Neural progenitor cell (in vitro differentiated cells): ENCODE data around the gene RUVBL2. TPM values are rescaled to one million over a fixed set of nuclear protein-coding genes. Genes with fewer than 3 reads are reported as not detected.
A peak's percentile ranks its signal among the peaks of the same experiment; 100 is the strongest.

Experiments used
- DNase-seq: peaks from one replicate; pipeline ENCODE4 v3.0.0-alpha.2; 2016; ENCODE audit warnings: low spot score
- H2AFZ ChIP-seq: fragments of 200-600 bp; sonication (generic); replicated peaks from 2 replicates; pipeline ENCODE4 v1.6.1; 2016; ENCODE audit warnings: antibody characterized with exemption
- H3F3A ChIP-seq: fragments of 200-600 bp; sonication (generic); 2 replicates; pipeline ENCODE4 v1.6.1; 2016; ENCODE audit warnings: antibody characterized with exemption, low read depth
- H3K27ac ChIP-seq: fragments of 200-600 bp; sonication (generic); 2 replicates; pipeline ENCODE4 v1.5.1; 2016; ENCODE audit warnings: mild to moderate bottlenecking
- H3K27me3 ChIP-seq: fragments of 200-600 bp; sonication (generic); 2 replicates; pipeline ENCODE4 v1.6.1; 2016; ENCODE audit warnings: mild to moderate bottlenecking, moderate library complexity
- H3K36me3 ChIP-seq: fragments of 200-600 bp; sonication (generic); 2 replicates; pipeline ENCODE4 v1.5.1; 2016
- H3K4me1 ChIP-seq: fragments of 200-600 bp; sonication (generic); 2 replicates; pipeline ENCODE4 v1.6.1; 2016; ENCODE audit warnings: mixed run types
- H3K4me2 ChIP-seq: fragments of 200-600 bp; sonication (generic); 2 replicates; pipeline ENCODE4 v1.6.1; 2016
- H3K4me3 ChIP-seq: fragments of 200-600 bp; sonication (generic); 2 replicates; pipeline ENCODE4 v1.5.1; 2016
- H3K79me2 ChIP-seq: fragments of 200-600 bp; sonication (generic); 2 replicates; pipeline ENCODE4 v1.6.1; 2016; ENCODE audit warnings: low read depth
- H3K9ac ChIP-seq: fragments of 200-600 bp; sonication (generic); 2 replicates; pipeline ENCODE4 v1.6.1; 2016
- H3K9me3 ChIP-seq: fragments of 200-600 bp; sonication (generic); 2 replicates; pipeline ENCODE4 v1.5.1; 2016; ENCODE audit warnings: low read depth
- H4K20me1 ChIP-seq: fragments of 200-600 bp; sonication (generic); 2 replicates; pipeline ENCODE4 v1.6.1; 2016; ENCODE audit warnings: low read depth
- H3K27ac Mint-ChIP-seq: 3 replicates; pipeline ENCODE4 v1.8.0; 2021; ENCODE audit warnings: mixed read lengths
- H3K27me3 Mint-ChIP-seq: 2 replicates; pipeline ENCODE4 v1.8.0; 2022; ENCODE audit warnings: low read depth, mild to moderate bottlenecking, inconsistent platforms, moderate library complexity, mixed read lengths; ENCODE audit not compliant: insufficient read depth
- H3K36me3 Mint-ChIP-seq: 3 replicates; pipeline ENCODE4 v1.8.0; 2021; ENCODE audit warnings: mixed read lengths
- H3K4me1 Mint-ChIP-seq: 3 replicates; pipeline ENCODE4 v1.8.0; 2021; ENCODE audit warnings: mixed read lengths
- H3K4me3 Mint-ChIP-seq: 3 replicates; pipeline ENCODE4 v1.8.0; 2021; ENCODE audit warnings: mild to moderate bottlenecking, moderate library complexity, mixed read lengths
- H3K9me3 Mint-ChIP-seq: 3 replicates; pipeline ENCODE4 v1.8.0; 2020; ENCODE audit warnings: mixed read lengths
- EZH2 ChIP-seq: fragments of 200-600 bp; sonication (generic); IDR thresholded peaks from 2 replicates; pipeline ENCODE4 v1.6.1; 2017; ENCODE audit warnings: antibody characterized with exemption, mild to moderate bottlenecking, moderate library complexity
- EZH2phosphoT487 ChIP-seq: fragments of 200-600 bp; sonication (generic); IDR thresholded peaks from 2 replicates; pipeline ENCODE4 v1.6.1; 2017; ENCODE audit warnings: antibody characterized with exemption
- total RNA-seq: library from RNA; depleted of rRNA; stranded (reverse); fragments of >200 nt; gene quantifications from 2 replicates; pipeline ENCODE4 v1.2.3, GENCODE V29; 2015; ENCODE audit warnings: low replicate concordance
- TF ChIP-seq, protein P1 (sequence below): fragments of 200-600 bp; sonication (generic); IDR thresholded peaks from 2 replicates; pipeline ENCODE4 v1.5.1; 2017; ENCODE audit warnings: antibody characterized with exemption, mild to moderate bottlenecking

Gene RUVBL2
- total RNA-seq, 1 donor from 2014 or later: 67.0 TPM

DNA sequence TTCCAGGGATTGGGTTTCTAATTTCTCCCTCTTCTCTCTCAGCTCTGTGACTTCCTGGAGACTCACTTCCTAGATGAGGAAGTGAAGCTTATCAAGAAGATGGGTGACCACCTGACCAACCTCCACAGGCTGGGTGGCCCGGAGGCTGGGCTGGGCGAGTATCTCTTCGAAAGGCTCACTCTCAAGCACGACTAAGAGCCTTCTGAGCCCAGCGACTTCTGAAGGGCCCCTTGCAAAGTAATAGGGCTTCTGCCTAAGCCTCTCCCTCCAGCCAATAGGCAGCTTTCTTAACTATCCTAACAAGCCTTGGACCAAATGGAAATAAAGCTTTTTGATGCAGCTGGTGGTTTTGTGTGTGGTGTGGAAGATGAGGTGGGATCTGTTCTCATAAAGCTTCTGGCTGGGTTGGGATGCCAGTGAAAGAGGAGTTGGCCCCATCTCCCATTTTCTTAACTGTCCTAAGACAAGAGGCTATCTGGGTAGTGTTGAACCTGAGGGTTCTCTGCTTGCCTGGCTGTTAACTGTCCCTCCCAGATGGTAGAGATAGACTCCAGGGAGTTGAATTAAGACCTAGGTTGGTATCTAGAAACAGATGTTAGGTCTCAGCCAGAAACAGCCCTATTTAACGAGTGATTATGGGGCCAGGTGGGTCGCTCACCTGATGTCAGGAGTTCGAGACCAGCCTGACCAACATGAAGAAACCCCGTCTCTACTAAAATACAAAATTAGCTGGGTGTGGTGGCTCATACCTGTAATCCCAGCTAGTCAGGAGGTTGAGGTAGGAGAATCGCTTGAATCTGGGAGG lies 26.9 kb upstream of the RUVBL2 start:
- Mint-ChIP-seq H3K4me1 (peaks cover 44% of the 10 kb centered on the region), H3K27me3 (peaks cover 20% of the 10 kb centered on the region), H3K27ac (peak overlapping the region; percentile 37), H3K36me3 (peaks cover 20% of the 10 kb centered on the region), H3K9me3 (no peaks in the 10 kb centered on the region), H3K4me3 (peak overlapping the region; percentile 95)
- Histone ChIP-seq H3K4me3 (peak overlapping the region; percentile 82), H3K9ac (no peak overlapping the region), H3K36me3 (peaks cover 7% of the 10 kb centered on the region), H3K4me2 (peak overlapping the region; percentile 87), H3K9me3 (no peaks in the 10 kb centered on the region), H3K4me1 (peaks cover 25% of the 10 kb centered on the region), H3K27me3 (no peaks in the 10 kb centered on the region), H3K27ac (no peak overlapping the region), H3F3A (peaks cover 57% of the 10 kb centered on the region), H2AFZ (no peak overlapping the region), H3K79me2 (peaks cover 18% of the 10 kb centered on the region), H4K20me1 (peaks cover 10% of the 10 kb centered on the region)
- no peak for TF ChIP-seq EZH2
- TF ChIP-seq, protein P1, sequence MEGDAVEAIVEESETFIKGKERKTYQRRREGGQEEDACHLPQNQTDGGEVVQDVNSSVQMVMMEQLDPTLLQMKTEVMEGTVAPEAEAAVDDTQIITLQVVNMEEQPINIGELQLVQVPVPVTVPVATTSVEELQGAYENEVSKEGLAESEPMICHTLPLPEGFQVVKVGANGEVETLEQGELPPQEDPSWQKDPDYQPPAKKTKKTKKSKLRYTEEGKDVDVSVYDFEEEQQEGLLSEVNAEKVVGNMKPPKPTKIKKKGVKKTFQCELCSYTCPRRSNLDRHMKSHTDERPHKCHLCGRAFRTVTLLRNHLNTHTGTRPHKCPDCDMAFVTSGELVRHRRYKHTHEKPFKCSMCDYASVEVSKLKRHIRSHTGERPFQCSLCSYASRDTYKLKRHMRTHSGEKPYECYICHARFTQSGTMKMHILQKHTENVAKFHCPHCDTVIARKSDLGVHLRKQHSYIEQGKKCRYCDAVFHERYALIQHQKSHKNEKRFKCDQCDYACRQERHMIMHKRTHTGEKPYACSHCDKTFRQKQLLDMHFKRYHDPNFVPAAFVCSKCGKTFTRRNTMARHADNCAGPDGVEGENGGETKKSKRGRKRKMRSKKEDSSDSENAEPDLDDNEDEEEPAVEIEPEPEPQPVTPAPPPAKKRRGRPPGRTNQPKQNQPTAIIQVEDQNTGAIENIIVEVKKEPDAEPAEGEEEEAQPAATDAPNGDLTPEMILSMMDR: no peak
- TF ChIP-seq EZH2phosphoT487: no peak
- DNase-seq: peak; percentile 79

- Histone ChIP-seq H2AFZ (no peak overlapping the region), H4K20me1 (peaks cover 10% of the 10 kb centered on the region), H3K9me3 (no peaks in the 10 kb centered on the region), H3F3A (peaks cover 52% of the 10 kb centered on the region), H3K4me2 (no peak overlapping the region), H3K79me2 (peaks cover 18% of the 10 kb centered on the region), H3K4me1 (peaks cover 25% of the 10 kb centered on the region), H3K4me3 (no peak overlapping the region), H3K36me3 (peaks cover 7% of the 10 kb centered on the region), H3K27me3 (no peaks in the 10 kb centered on the region), H3K27ac (peak overlapping the region; percentile 24), H3K9ac (no peak overlapping the region)
- H3K4me3 Mint-ChIP-seq: peak overlapping the region; percentile 95
- no peak overlapping the region for H3K27ac Mint-ChIP-seq
- peaks cover 20% of the 10 kb centered on the region for H3K27me3 Mint-ChIP-seq
- no peaks in the 10 kb centered on the region for H3K9me3 Mint-ChIP-seq
- peaks cover 42% of the 10 kb centered on the region for H3K4me1 Mint-ChIP-seq
- peaks cover 20% of the 10 kb centered on the region for H3K36me3 Mint-ChIP-seq
- TF ChIP-seq EZH2 (no peak), EZH2phosphoT487 (no peak)
- TF ChIP-seq, protein P1: no peak
- no peak for DNase-seq
Observed at GRCh38 chr19:48967346-48968178, 26.1 kb upstream of the RUVBL2 start.

- Histone ChIP-seq H3K4me3 (no peak overlapping the region), H3K27me3 (no peaks in the 10 kb centered on the region), H3K9ac (no peak overlapping the region), H3K36me3 (peaks cover 7% of the 10 kb centered on the region), H3K79me2 (peaks cover 18% of the 10 kb centered on the region), H2AFZ (no peak overlapping the region), H3K4me2 (no peak overlapping the region), H3K4me1 (peaks cover 24% of the 10 kb centered on the region), H3F3A (peaks cover 51% of the 10 kb centered on the region), H3K9me3 (no peaks in the 10 kb centered on the region), H3K27ac (no peak overlapping the region), H4K20me1 (peaks cover 10% of the 10 kb centered on the region)
- no peak for DNase-seq
- Mint-ChIP-seq H3K27me3 (peaks cover 22% of the 10 kb centered on the region), H3K27ac (no peak overlapping the region), H3K9me3 (no peaks in the 10 kb centered on the region), H3K36me3 (peaks cover 20% of the 10 kb centered on the region), H3K4me3 (peak overlapping the region; percentile 65), H3K4me1 (peaks cover 40% of the 10 kb centered on the region)
- TF ChIP-seq EZH2phosphoT487: no peak
- TF ChIP-seq, protein P1: no peak
- TF ChIP-seq EZH2: no peak
Observed at GRCh38 chr19:48968179-48968661, 25.5 kb upstream of the RUVBL2 start.
